Subcutaneous abdominal adipose tissue (tissue), 5 donors: ENCODE results near the gene RYR2.

Experiments used
- H3K27ac ChIP-seq: one replicate; pipeline ENCODE4 v1.7.0; 2013; ENCODE audit warnings: low read depth, mild to moderate bottlenecking, inconsistent platforms, low read length, moderate library complexity
- H3K27me3 ChIP-seq, 5 donors: one replicate each; pipeline ENCODE4 v1.7.0; 2013; ENCODE audit warnings: low read length in 5 of 5, inconsistent platforms in 1 of 5; ENCODE audit not compliant: control insufficient read depth in 5 of 5, insufficient read depth in 4 of 5
- H3K36me3 ChIP-seq, 5 donors: one replicate each; pipeline ENCODE4 v1.7.0; 2013; ENCODE audit warnings: low read length in 5 of 5; ENCODE audit not compliant: control insufficient read depth in 5 of 5, insufficient read depth in 5 of 5
- H3K4me1 ChIP-seq, 5 donors: one replicate each; pipeline ENCODE4 v1.7.0; 2013; ENCODE audit warnings: low read length in 5 of 5, mild to moderate bottlenecking in 3 of 5, moderate library complexity in 1 of 5; ENCODE audit not compliant: control insufficient read depth in 5 of 5, insufficient read depth in 5 of 5
- H3K4me3 ChIP-seq, 5 donors: one replicate each; pipeline ENCODE4 v1.7.0; 2013; ENCODE audit warnings: low read length in 5 of 5, low read depth in 1 of 5
- H3K9ac ChIP-seq, 5 donors: one replicate each; pipeline ENCODE4 v1.7.0; 2013; ENCODE audit warnings: low read length in 5 of 5, mild to moderate bottlenecking in 4 of 5, moderate library complexity in 3 of 5
- H3K9me3 ChIP-seq, 5 donors: one replicate each; pipeline ENCODE4 v1.7.0; 2013; ENCODE audit warnings: low read length in 5 of 5; ENCODE audit not compliant: control insufficient read depth in 5 of 5
- donor health status: healthy.
- donor health status: healthy.
- donor health status: healthy.
- donor health status: healthy.
- donor health status: healthy.

The RYR2 gene

GRCh38 chr1:237172118-237172485, 130.1 kb downstream of the RYR2 start:
- no peaks in the 10 kb centered on the region for H3K27me3 ChIP-seq
- no peak overlapping the region for H3K4me3 ChIP-seq
- no peaks in the 10 kb centered on the region for H3K4me1 ChIP-seq
- no peak overlapping the region for H3K9ac ChIP-seq
- no peak overlapping the region for H3K27ac ChIP-seq
- no peaks in the 10 kb centered on the region for H3K9me3 ChIP-seq
- H3K36me3 ChIP-seq: no peaks in the 10 kb centered on the region

- Histone ChIP-seq H3K9me3 (no peaks in the 10 kb centered on the region), H3K4me1 (no peaks in the 10 kb centered on the region), H3K36me3 (no peaks in the 10 kb centered on the region), H3K9ac (no peak overlapping the region), H3K4me3 (no peak overlapping the region), H3K27me3 (peaks cover 0 to 8% (median 0%) of the 10 kb centered on the region in 5 donors), H3K27ac (no peak overlapping the region)
These were observed 137.5 kb downstream of the RYR2 start for GRCh38 chr1:237179503-237179902.

GRCh38 chr1:237180256-237180655, 138.3 kb downstream of the RYR2 start:
- Histone ChIP-seq H3K27ac (no peak overlapping the region), H3K9me3 (no peaks in the 10 kb centered on the region), H3K9ac (no peak overlapping the region), H3K27me3 (peaks cover 0 to 8% (median 0%) of the 10 kb centered on the region in 5 donors), H3K36me3 (no peaks in the 10 kb centered on the region), H3K4me1 (no peaks in the 10 kb centered on the region), H3K4me3 (no peak overlapping the region)

- no peak overlapping the region for H3K4me3 ChIP-seq
- no peak overlapping the region for H3K9ac ChIP-seq
- peaks cover 0 to 8% (median 0%) of the 10 kb centered on the region in 5 donors for H3K27me3 ChIP-seq
- H3K4me1 ChIP-seq: no peaks in the 10 kb centered on the region
- no peaks in the 10 kb centered on the region for H3K36me3 ChIP-seq
- no peaks in the 10 kb centered on the region for H3K9me3 ChIP-seq
- H3K27ac ChIP-seq: no peak overlapping the region
These were observed 139.8 kb downstream of the RYR2 start for GRCh38 chr1:237181743-237182317.

- Histone ChIP-seq H3K9ac (no peak overlapping the region), H3K27me3 (peaks cover 0 to 8% (median 0%) of the 10 kb centered on the region in 5 donors), H3K4me1 (no peaks in the 10 kb centered on the region), H3K36me3 (no peaks in the 10 kb centered on the region), H3K9me3 (no peaks in the 10 kb centered on the region), H3K27ac (no peak overlapping the region), H3K4me3 (no peak overlapping the region)
These were observed 142.1 kb downstream of the RYR2 start for GRCh38 chr1:237183963-237184540.

- no peak overlapping the region for H3K27ac ChIP-seq
- H3K36me3 ChIP-seq: no peaks in the 10 kb centered on the region
- H3K4me1 ChIP-seq: no peaks in the 10 kb centered on the region
- H3K27me3 ChIP-seq: no peaks in the 10 kb centered on the region
- H3K4me3 ChIP-seq: no peak overlapping the region
- H3K9me3 ChIP-seq: no peaks in the 10 kb centered on the region
- H3K9ac ChIP-seq: no peak overlapping the region
These were observed 144.7 kb downstream of the RYR2 start for GRCh38 chr1:237186675-237187074.

GRCh38 chr1:237187842-237188241, 145.9 kb downstream of the RYR2 start:
- Histone ChIP-seq H3K4me1 (no peaks in the 10 kb centered on the region), H3K4me3 (no peak overlapping the region), H3K27me3 (no peaks in the 10 kb centered on the region), H3K9me3 (no peaks in the 10 kb centered on the region), H3K9ac (no peak overlapping the region), H3K36me3 (no peaks in the 10 kb centered on the region), H3K27ac (no peak overlapping the region)

GRCh38 chr1:237191403-237191802, 149.4 kb downstream of the RYR2 start:
- Histone ChIP-seq H3K9me3 (no peaks in the 10 kb centered on the region), H3K36me3 (no peaks in the 10 kb centered on the region), H3K4me3 (no peak overlapping the region), H3K27me3 (no peaks in the 10 kb centered on the region), H3K9ac (no peak overlapping the region), H3K27ac (no peak overlapping the region), H3K4me1 (no peaks in the 10 kb centered on the region)

- Histone ChIP-seq H3K4me3 (no peak overlapping the region), H3K27me3 (no peaks in the 10 kb centered on the region), H3K9me3 (no peaks in the 10 kb centered on the region), H3K36me3 (no peaks in the 10 kb centered on the region), H3K9ac (no peak overlapping the region), H3K4me1 (no peaks in the 10 kb centered on the region), H3K27ac (no peak overlapping the region)
These were observed 155.8 kb downstream of the RYR2 start for GRCh38 chr1:237197470-237198425.

- no peak overlapping the region for H3K27ac ChIP-seq
- H3K4me3 ChIP-seq: no peak overlapping the region
- H3K27me3 ChIP-seq: peaks cover 0 to 3% (median 0%) of the 10 kb centered on the region in 5 donors
These were observed 157.0 kb downstream of the RYR2 start for GRCh38 chr1:237199026-237199425.

More at GRCh38 chr1:237199026-237199425, 157.0 kb downstream of the RYR2 start:
- Histone ChIP-seq H3K9me3 (no peaks in the 10 kb centered on the region), H3K36me3 (no peaks in the 10 kb centered on the region), H3K4me1 (no peaks in the 10 kb centered on the region), H3K9ac (no peak overlapping the region)
